ENCODE data around the gene BTBD9.

The BTBD9 gene

GRCh38 chr6:38216451-38216850 is 423.3 kb downstream of the BTBD9 start:
- DNase-seq: no peak

- no peak for DNase-seq
Observed at GRCh38 chr6:38215651-38216311, 423.9 kb downstream of the BTBD9 start.

GRCh38 chr6:38215225-38215624 is 424.5 kb downstream of the BTBD9 start:
- no peak for DNase-seq

GRCh38 chr6:38214159-38214558 is 425.6 kb downstream of the BTBD9 start:
- DNase-seq: no peak

- DNase-seq: no peak
Observed at GRCh38 chr6:38213251-38213658, 426.5 kb downstream of the BTBD9 start.

GRCh38 chr6:38212579-38212978 is 427.1 kb downstream of the BTBD9 start:
- DNase-seq: no peak

- DNase-seq: no peak
Observed at GRCh38 chr6:38212116-38212515, 427.6 kb downstream of the BTBD9 start.

GRCh38 chr6:38209371-38210260 is 430.1 kb downstream of the BTBD9 start:
- no peak for DNase-seq

- no peak for DNase-seq
Observed at GRCh38 chr6:38208028-38208427, 431.7 kb downstream of the BTBD9 start.

GRCh38 chr6:38207375-38207774 is 432.4 kb downstream of the BTBD9 start:
- no peak for DNase-seq

- no peak for DNase-seq
Observed at GRCh38 chr6:38198219-38198618, 441.5 kb downstream of the BTBD9 start.

GRCh38 chr6:38195113-38195635 is 444.6 kb downstream of the BTBD9 start:
- no peak for DNase-seq

- no peak for DNase-seq
Observed at GRCh38 chr6:38194589-38194988, 445.1 kb downstream of the BTBD9 start.

GRCh38 chr6:38194282-38194572 is 445.5 kb downstream of the BTBD9 start:
- no peak for DNase-seq

GRCh38 chr6:38193481-38194281 is 446.0 kb downstream of the BTBD9 start:
- DNase-seq: no peak

GRCh38 chr6:38193051-38193450 is 446.7 kb downstream of the BTBD9 start:
- no peak for DNase-seq

GRCh38 chr6:38192487-38192886 is 447.2 kb downstream of the BTBD9 start:
- no peak for DNase-seq

- DNase-seq: no peak
Observed at GRCh38 chr6:38192011-38192410, 447.7 kb downstream of the BTBD9 start.

GRCh38 chr6:38191418-38191817 is 448.3 kb downstream of the BTBD9 start:
- no peak for DNase-seq

GRCh38 chr6:38188677-38189335 is 450.9 kb downstream of the BTBD9 start:
- no peak for DNase-seq

- DNase-seq: no peak
Observed at GRCh38 chr6:38187811-38188590, 451.7 kb downstream of the BTBD9 start.

GRCh38 chr6:38187325-38187724 is 452.4 kb downstream of the BTBD9 start:
- DNase-seq: no peak

All from CD4-positive, alpha-beta T cell treated with Interleukin-10 for 1 hour (primary cell).